Stimulated activated CD4-positive, alpha-beta T cell treated with anti-CD3 and anti-CD28 coated beads, Interleukin-12 subunit alpha, Interleukin-12 subunit beta, amount 100 ng/mL, for 24 hours (primary cell): ENCODE results near the gene TAAR8.
A peak's percentile ranks its signal among the peaks of the same experiment; 100 is the strongest.
"Not testable (repeated sequence)": the region's sequence is repeated elsewhere in the genome, so short reads cannot be mapped to it uniquely, and the experiment has no call there.

ENCODE experiments used
- DNase-seq, 2 experiments: peaks; one replicate each; pipeline ENCODE4 v3.0.0-alpha.2; 2020; ENCODE audit warnings: low read depth in 2 of 2

Gene TAAR8, protein sequence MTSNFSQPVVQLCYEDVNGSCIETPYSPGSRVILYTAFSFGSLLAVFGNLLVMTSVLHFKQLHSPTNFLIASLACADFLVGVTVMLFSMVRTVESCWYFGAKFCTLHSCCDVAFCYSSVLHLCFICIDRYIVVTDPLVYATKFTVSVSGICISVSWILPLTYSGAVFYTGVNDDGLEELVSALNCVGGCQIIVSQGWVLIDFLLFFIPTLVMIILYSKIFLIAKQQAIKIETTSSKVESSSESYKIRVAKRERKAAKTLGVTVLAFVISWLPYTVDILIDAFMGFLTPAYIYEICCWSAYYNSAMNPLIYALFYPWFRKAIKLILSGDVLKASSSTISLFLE

GRCh38 chr6:132552372-132552771 is at the start of gene TAAR8:
Gene TAAR8 (plus strand): TSS chr6:132552672. CDS start chr6:132552693, 21 bp downstream.
- DNase-seq: no peak

- DNase-seq: no peak
Observed at GRCh38 chr6:132504757-132505156, 47.7 kb upstream of the TAAR8 start.

DNA sequence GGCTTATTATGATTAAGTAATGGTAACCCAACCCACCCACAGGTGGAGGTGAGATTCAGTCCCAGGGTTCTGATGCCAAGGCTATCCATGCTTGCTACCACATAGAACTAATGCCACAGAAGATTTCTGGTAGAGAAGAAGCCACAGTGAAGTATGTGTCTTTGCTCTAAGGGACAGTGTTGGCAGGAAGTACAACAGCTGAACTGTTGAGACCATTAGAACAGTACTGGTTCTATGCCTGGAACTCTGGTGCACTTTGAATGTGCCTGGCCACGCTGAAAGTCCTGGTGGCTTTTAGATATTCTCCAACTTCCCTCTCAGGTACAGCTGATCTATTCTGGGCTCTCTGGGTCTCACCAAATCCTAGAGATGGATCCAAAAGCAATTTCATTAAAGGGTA is 47.3 kb upstream of the TAAR8 start:
- DNase-seq: no peak

DNA sequence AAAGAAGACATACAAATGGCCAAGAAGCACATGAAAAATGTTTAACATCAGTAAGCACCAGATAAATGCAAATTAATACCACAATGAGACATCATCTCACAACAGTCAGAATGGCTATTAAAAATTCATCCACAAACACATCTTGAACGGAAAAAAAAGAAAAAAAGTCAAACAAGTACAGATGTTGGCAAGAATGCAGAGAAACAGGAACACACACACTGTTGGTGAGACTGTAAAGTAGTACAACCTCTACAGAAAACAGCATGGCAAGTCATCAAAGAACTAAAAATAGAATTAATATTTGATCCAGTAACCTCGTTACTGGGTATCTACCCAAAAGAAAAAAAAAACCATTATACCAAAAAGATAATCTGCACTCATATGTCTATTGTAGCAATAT is 46.0 kb upstream of the TAAR8 start:
- DNase-seq: no peak

- DNase-seq: no peak
Observed at GRCh38 chr6:132506869-132507808, 45.3 kb upstream of the TAAR8 start.

- DNase-seq: no peak
Observed at GRCh38 chr6:132511210-132511830, 41.2 kb upstream of the TAAR8 start.

DNA sequence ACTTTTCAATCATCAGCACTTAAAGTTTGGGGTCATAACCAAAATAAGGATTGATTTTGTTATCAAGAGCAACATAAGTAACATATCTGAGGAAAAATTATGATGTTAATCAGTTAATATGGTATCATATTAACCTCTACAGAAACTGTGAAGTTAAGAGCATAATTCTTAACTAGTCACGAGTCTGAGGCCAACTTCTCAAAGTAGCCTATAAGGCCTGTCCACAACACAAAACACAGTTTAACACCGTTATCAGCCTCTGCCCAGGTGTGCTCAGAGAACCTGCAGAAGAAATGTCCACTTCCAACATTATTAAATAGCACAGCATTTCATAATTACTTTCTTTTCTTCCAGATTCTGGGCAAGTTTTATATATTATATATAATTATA is 40.6 kb upstream of the TAAR8 start:
- no peak for DNase-seq

DNA sequence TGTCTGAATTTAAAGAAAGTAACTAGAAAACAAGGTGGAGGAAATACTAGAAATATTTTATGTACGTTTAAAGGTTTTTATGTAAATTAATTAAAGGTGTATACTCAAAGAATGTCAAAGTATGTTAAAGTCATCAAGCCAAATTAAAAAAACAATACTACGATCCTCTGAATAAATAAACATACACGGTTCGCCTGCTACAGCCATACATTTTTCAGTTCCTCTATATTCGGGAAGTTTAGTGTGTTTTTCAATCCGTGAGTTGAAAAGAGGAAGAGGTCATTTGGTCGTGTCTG is 40.2 kb upstream of the TAAR8 start:
- DNase-seq: no peak

- peak; percentile 79 to 84 for DNase-seq
Observed at GRCh38 chr6:132512638-132513632, 39.5 kb upstream of the TAAR8 start, which contains the start of gene STX7. Gene STX7 (minus strand): TSS chr6:132513116. CDS start chr6:132503530, 9,586 bp downstream.

- no peak for DNase-seq
Observed at GRCh38 chr6:132513831-132514545, 38.5 kb upstream of the TAAR8 start.

DNA sequence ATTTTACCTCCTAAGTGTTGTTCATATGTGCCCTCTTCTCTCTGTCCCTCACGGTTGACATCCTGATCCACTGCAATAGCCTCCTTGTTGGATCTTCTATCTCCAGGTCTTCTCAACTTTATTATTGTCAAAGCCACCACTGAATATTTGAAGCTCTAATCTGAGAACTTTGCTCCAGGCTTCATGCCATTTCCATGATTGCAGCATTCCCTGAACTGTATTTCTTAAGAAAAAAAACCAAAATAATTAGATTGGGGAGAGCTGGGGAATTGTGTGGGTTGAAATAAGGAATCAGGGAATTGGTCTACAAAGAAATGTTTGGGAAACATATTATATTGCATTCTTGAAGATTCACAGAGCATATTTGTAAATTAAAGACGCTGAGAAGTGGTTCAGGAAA is 37.1 kb upstream of the TAAR8 start:
- DNase-seq: no peak

GRCh38 chr6:132520953-132521352 is 31.5 kb upstream of the TAAR8 start:
- no peak for DNase-seq

- DNase-seq: no peak
Observed at GRCh38 chr6:132524646-132525045, 27.8 kb upstream of the TAAR8 start.

- no peak for DNase-seq
Observed at GRCh38 chr6:132525866-132526265, 26.6 kb upstream of the TAAR8 start.

GRCh38 chr6:132526461-132526860 is 26.0 kb upstream of the TAAR8 start:
- no peak for DNase-seq

DNA sequence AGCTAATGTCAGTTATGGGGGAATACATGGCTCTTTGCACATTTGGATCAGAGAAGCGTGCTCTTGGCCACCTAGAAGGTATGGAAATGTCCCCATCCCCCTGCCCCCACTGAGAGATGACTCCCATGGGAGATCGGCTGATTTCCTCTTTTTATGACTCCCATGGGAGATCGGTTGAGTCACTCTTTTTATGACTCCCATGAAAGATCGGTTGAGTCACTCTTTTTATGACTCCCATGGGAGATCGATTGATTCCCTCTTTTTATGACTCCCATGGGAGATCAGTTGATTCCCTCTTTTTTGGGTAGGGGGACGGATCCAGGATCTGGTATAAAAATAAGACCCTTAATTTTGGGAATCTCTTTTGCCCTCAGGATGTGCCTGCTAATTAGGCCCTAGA is 24.7 kb upstream of the TAAR8 start:
- DNase-seq: no peak

DNA sequence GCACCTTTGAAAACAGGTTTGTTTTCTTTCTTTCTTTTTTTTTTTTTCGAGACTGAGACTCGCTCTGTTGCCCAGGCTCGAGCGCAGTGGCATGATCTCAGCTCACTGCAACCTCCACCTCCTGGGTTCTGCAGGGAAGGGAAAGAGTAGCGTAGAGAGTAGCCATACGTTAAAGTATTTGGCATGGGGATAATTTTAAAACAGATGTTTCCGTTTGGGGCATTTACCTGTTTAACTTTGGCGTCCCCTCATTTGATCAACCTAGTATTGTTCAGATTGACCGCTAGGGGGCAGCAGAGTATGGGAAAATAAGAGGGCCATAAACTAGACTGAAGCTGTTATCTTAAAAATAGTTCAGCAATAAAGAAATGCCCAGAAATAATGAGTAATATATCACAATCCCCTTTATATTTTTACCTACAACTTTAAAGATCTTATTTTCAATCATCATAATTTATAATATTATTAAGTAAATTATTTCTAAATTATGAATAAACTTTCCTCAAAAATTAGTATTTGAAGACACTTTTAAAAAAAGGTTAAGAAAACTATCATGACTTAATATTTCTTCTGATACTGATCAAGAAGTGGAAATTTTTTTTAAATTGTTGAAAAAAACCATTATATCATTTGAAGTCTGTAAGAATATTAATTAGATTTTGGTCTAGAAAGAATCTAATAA is 22.0 kb upstream of the TAAR8 start:
- peak; percentile 33 to 65 for DNase-seq

DNA sequence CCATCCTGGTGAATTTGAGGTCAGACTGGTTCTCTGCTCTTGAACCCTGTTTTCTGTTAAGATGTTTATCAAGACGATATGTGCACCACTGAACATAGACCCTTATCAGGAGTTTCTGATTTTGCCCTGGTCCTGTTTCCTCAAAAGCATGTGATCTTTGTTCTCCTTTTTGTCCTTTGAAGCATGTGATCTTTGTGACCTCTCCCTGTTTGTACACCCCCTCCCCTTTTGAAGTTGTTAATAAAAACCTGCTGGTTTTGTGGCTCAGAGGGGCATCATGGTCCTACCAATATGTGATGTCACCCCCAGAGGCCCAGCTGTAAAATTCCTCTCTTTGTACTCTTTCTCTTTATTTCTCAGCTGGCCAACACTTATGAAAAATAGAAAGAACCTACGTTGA is 17.9 kb upstream of the TAAR8 start:
- not testable (repeated sequence) for DNase-seq

DNA sequence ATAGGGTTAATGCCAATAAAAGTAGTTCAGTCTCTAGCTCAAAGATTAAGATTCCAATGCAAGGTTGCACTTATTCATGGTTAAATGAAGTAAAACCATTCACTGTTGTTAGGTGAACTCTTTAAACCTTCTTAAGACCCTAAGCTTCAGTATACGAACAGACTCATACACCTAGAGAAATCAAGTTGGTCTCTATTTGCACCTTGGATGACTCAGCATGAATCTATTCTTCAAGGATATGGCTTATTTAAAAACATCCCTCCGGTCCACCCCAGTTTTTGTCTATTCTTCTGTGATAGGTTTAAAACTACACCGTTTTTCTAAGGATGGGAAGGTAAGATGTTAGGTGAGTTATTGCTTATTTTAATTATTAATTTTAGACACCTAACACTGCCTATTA is 15.3 kb upstream of the TAAR8 start:
- no peak for DNase-seq

- DNase-seq: no peak
Observed at GRCh38 chr6:132537977-132538376, 14.5 kb upstream of the TAAR8 start, which contains the start of gene TAAR9. Gene TAAR9 (plus strand): TSS chr6:132538277. CDS start chr6:132538290, 13 bp downstream.
